ENCODE results near the gene SERPINB1. TPM values are rescaled to one million over a fixed set of nuclear protein-coding genes. Genes with fewer than 3 reads are reported as not detected.

The SERPINB1 gene
- total and polyA plus RNA-seq, 9 of the 15 experiments (the other 6 are each of a cell fraction or from before 2014, with no cell fraction given): 33.9 to 108 (median 63.8) TPM

GRCh38 chr6:2857580-2858337 is 16.1 kb upstream of the SERPINB1 start (continued):
- TF ChIP-seq POLR2B (IDR thresholded peaks at IDR 0.05; ENCODE audit: low read depth, partially characterized antibody) (peak; percentile 69), KLF6 (CRISPR knock-in tag; IDR thresholded peaks at IDR 0.05; ENCODE audit: borderline replicate concordance) (peak; percentile 53; the same call in 1 of the 2 replicates), CREB3 (tag; conservative IDR thresholded peaks at IDR 0.05; ENCODE audit: low read depth) (peak; percentile 90), CTCF (IDR thresholded peaks at IDR 0.05 in 2 of 3, conservative IDR thresholded peaks at IDR 0.05 in 1 of 3; ENCODE audit: insufficient read depth in 2 of 3, low read depth in 1 of 3, low read length in 3 of 3) (0 out of 6 replicates have a peak, but pooled peaks of 1 of the 3 experiments have one; percentile 8), SUPT5H (IDR thresholded peaks at IDR 0.05) (peak; percentile 69; the same call in 1 of the 2 replicates), RFX5 (IDR thresholded peaks at IDR 0.05; ENCODE audit: low read depth, low read length) (0 out of 2 replicates have a peak, but pooled peaks have one; percentile 16), PML (IDR thresholded peaks at IDR 0.05; ENCODE audit: low read length) (peak; percentile 68), ZNF212 (CRISPR knock-in tag; IDR thresholded peaks at IDR 0.05) (no peak), ETS2 (tag; IDR thresholded peaks at IDR 0.05; ENCODE audit: borderline replicate concordance, poor library complexity, severe bottlenecking) (no peak), ZNF124 (CRISPR knock-in tag; IDR thresholded peaks at IDR 0.05) (no peak), SRSF7 (optimal IDR thresholded peaks at IDR 0.05; ENCODE audit: low read depth, low read length) (no peak), MYBL2 (IDR thresholded peaks at IDR 0.05; ENCODE audit: low read depth) (no peak), MYBL2 (CRISPR knock-in tag; IDR thresholded peaks at IDR 0.05; ENCODE audit: borderline replicate concordance) (no peak), NCOA4 (IDR thresholded peaks at IDR 0.05; ENCODE audit: partially characterized antibody) (no peak), ZKSCAN1 (IDR thresholded peaks at IDR 0.05; ENCODE audit: low read depth, low read length) (0 out of 2 replicates have a peak, but pooled peaks have one; percentile 36), TBL1XR1 (IDR thresholded peaks at IDR 0.05; ENCODE audit: low read length in 2 of 2) (peak; percentile 85 to 87), PREB (CRISPR knock-in tag; IDR thresholded peaks at IDR 0.05) (no peak), HNRNPH1 (optimal IDR thresholded peaks at IDR 0.05; ENCODE audit: low read depth, low read length) (no peak), HMG20A (CRISPR knock-in tag; conservative IDR thresholded peaks at IDR 0.05) (no peak), KDM1A (IDR thresholded peaks at IDR 0.05) (peak; percentile 43 to 96; a peak in 3 of 4 replicates)
- TF ChIP-seq, protein P1, sequence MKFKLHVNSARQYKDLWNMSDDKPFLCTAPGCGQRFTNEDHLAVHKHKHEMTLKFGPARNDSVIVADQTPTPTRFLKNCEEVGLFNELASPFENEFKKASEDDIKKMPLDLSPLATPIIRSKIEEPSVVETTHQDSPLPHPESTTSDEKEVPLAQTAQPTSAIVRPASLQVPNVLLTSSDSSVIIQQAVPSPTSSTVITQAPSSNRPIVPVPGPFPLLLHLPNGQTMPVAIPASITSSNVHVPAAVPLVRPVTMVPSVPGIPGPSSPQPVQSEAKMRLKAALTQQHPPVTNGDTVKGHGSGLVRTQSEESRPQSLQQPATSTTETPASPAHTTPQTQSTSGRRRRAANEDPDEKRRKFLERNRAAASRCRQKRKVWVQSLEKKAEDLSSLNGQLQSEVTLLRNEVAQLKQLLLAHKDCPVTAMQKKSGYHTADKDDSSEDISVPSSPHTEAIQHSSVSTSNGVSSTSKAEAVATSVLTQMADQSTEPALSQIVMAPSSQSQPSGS (CRISPR knock-in tag; IDR thresholded peaks at IDR 0.05): no peak
- TF ChIP-seq, protein P2, sequence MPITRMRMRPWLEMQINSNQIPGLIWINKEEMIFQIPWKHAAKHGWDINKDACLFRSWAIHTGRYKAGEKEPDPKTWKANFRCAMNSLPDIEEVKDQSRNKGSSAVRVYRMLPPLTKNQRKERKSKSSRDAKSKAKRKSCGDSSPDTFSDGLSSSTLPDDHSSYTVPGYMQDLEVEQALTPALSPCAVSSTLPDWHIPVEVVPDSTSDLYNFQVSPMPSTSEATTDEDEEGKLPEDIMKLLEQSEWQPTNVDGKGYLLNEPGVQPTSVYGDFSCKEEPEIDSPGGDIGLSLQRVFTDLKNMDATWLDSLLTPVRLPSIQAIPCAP (CRISPR knock-in tag; IDR thresholded peaks at IDR 0.05; ENCODE audit: borderline replicate concordance): no peak
